GM18499 (cell line): ENCODE data around the gene ACOT8.
"Not testable (repeated sequence)": the region's sequence is repeated elsewhere in the genome, so short reads cannot be mapped to it uniquely, and the experiment has no call there.

Source experiments
- ATAC-seq: cut with Tn5 transposase; IDR thresholded peaks from one replicate; pipeline ENCODE4 v1.9.1; 2021; ENCODE audit warnings: moderate number of reproducible peaks; ENCODE audit not compliant: insufficient read depth, unreplicated experiment

ACOT8 gene

GRCh38 chr20:45857114-45857881 is at the start of gene ACOT8, which contains the start of gene ZSWIM3:
Gene ACOT8, minus strand, starts transcription at chr20:45857392. Its CDS starts 77 bp downstream, at chr20:45857315.
Gene ZSWIM3, plus strand, starts transcription at chr20:45857614. Its CDS starts 212 bp downstream, at chr20:45857826.
- ATAC-seq: peak; percentile 87

GRCh38 chr20:45905505-45906079 is 48.4 kb upstream of the ACOT8 start:
- no peak for ATAC-seq

DNA sequence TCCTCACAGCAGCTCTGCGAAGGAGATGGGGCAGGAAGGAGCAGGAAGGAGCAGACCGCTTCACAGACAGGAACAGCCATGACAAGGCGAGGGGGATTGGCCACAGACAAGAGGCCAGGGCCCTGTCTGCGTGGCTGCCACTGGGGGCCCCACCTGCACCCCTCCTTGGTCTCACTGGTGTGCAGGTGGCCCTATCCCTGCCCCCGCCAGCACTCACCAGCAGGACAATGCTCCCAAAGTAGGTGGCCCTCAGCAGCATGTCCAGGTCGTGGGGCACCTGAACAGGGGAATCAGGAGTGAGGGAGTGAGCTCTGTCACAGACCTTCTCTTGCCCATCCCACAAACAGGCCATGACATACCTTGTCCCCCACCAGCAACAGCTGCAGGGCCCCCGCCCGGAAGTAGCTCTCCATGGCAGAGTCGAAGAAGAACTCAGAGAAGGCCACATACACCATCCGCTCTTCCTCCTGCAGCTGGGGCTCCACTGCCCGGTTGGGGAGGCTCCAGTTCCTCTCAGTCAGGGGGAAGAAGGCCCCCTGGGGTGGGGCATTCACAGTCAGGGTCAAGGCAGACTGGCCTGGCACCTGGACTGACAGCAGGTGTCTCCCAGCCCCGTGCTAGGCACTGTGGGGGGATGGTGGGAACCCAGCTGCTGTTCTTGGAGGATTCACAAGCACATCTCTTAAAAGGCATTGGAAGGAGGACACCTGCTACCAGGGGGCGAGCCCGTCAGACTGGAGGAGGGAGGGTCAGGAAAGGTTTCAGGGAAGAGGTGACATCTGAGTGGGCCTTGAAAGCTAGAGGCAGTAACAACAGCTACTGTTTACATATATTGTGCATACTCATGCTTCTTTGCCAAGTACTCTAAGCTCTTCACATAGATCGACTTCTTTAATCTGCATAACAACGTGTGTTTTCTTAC is 47.7 kb upstream of the ACOT8 start:
- no peak for ATAC-seq

DNA sequence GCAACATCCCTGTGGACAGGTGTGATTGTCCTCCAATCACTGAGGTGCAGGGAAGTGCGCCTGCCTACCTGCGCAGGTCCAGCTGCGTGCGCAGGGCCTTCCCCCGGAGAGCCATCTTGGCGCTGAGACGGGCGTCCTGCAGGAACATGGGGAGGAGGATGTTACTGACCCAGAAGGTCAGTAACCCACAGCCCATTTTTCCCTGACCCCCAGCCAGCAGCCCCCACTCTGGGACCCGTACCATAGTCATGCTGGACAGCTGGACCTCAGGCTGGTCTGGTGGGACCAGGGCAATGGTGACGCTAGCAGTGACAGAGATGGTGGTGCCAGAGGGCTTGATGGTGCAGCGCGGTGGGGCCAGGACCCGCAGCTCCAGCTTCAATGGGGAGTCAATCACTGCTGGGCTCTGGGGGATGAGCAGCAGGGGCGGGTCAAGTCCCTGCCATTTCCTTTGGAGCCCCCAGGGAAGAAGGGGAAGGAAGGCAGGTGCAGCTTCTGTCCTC is 45.1 kb upstream of the ACOT8 start:
- ATAC-seq: no peak

DNA sequence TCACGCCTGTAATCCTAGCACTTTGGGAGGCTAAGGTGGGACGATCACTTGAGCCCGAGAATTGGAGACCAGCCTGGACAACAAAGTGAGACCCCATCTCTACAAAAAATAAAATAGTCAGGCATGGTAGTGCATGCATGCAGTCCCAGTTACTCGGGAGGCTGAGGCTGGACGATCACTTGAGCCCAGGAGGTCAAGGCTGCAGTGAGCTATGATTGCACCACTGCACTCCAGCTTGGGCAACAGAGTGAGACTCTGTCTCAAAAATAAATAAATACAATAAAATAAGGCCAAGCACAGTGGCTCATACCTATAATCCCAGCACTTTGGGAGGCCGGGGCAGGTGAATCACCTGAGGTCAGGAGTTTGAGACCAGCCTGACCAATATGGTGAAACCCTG is 44.1 kb upstream of the ACOT8 start:
- ATAC-seq: not testable (repeated sequence)

DNA sequence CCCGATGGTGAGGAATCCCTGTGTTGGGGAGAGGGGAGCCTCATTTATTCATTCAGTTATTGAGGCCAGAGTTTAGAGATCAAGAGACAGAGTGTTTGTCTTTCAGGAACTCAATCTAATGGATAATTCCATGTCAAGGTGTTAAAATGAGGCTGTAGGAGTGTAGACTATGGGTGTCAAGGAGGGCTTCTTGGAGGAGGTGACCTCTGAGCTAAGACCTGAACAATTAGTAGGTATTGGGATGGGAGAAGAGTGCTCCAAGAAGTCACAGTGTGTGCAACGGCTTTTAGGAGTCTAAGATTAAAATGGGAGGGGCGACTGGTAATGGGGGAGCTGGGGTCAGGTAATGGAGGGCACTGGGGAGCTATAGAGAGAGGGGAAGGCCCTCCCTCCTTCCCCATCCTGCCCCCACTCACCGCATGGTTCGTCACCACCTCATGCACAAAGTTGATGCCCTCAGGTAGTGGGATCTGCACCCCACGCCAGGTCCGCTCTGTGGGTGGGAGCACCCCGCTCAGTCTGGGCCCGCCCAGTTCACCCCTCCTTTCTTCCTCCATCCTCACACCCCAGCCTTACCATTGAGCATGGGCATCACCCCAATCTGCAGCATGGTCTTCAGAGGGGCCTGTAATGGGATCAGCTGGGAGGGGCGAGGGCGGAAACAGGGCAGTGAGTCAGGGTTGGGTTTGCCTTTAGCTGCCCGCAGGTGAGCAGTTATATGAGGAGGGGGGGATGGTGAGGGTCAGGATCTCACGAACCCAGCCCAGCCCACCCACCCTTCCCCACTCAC is 42.0 kb upstream of the ACOT8 start:
- ATAC-seq: no peak

DNA sequence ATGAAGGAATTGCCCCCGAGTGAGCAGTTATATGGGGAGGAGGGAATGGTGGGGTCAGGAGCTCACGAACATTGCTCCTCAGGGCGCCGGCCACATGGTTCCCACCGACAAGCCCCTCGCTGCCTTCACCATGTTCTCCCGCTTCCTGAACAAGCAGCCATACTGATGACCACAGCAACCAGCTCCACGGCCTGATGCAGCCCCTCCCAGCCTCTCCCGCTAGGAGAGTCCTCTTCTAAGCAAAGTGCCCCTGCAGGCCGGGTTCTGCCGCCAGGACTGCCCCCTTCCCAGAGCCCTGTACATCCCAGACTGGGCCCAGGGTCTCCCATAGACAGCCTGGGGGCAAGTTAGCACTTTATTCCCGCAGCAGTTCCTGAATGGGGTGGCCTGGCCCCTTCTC is 41.1 kb upstream of the ACOT8 start:
- no peak for ATAC-seq

DNA sequence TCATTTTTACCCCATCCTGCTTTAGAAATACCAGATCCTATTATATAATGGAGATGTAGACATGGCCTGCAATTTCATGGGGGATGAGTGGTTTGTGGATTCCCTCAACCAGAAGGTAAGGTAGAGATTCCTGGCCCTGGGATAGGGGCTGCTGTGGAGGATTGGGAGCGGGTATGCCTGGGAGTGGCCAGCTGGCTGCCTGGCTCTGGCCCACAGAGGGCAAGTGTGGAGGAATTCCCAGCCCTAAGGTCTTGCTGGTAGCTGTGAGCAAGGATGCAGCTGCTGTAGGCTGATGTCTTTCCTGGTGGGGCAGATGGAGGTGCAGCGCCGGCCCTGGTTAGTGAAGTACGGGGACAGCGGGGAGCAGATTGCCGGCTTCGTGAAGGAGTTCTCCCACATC is 40.5 kb upstream of the ACOT8 start:
- ATAC-seq: no peak

DNA sequence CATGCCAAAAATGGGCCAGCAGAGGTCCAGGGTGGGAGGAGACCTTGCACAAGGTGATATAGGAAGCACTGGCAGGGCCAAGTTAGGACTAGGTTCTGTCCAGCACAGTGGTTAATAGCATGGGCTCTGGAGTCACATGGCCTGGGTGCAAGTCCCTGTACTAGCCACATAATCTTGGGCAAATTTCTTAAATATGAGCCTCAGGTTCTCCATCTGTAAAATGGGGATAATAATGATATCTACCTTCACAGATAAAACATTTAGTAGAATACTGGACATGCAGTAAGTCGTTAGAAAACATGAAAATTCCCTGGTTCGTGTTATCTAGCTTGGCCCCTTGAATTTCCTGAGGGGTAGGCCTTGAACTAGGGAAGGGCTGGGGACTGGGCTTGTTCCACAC is 40.1 kb upstream of the ACOT8 start:
- no peak for ATAC-seq

GRCh38 chr20:45896641-45897161 is 39.5 kb upstream of the ACOT8 start:
- no peak for ATAC-seq

- no peak for ATAC-seq
Observed at GRCh38 chr20:45894797-45895196, 37.6 kb upstream of the ACOT8 start.

- ATAC-seq: no peak
Observed at GRCh38 chr20:45893831-45894230, 36.6 kb upstream of the ACOT8 start.

DNA sequence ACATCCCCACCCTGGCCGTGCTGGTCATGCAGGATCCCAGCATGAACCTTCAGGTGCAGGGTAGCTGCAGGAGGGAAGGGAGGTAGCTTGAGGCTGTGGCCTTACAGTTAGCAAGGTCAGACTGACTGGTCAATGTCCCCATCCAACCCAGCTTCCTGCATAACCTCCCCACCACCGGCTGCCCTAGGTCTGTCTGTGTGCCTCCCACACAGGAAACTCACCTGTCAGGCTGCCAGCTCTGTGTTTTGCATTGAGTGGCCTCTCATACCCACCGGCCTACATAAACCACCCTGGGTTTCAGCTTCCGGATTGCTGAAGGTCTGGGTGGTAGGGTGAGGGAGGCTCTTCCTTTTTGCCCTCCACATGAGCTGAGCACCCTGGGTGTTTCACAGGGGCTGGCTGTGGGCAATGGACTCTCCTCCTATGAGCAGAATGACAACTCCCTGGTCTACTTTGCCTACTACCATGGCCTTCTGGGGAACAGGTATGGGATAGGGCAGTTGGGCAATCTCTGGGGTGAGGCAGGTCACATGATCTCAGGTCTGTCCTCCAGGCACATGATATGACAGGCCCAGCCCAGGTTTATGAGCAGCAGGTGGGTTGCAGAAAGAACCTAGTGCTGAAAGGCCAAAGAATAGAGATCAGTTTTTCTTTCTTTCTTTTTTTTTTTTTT is 35.8 kb upstream of the ACOT8 start:
- ATAC-seq: no peak

DNA sequence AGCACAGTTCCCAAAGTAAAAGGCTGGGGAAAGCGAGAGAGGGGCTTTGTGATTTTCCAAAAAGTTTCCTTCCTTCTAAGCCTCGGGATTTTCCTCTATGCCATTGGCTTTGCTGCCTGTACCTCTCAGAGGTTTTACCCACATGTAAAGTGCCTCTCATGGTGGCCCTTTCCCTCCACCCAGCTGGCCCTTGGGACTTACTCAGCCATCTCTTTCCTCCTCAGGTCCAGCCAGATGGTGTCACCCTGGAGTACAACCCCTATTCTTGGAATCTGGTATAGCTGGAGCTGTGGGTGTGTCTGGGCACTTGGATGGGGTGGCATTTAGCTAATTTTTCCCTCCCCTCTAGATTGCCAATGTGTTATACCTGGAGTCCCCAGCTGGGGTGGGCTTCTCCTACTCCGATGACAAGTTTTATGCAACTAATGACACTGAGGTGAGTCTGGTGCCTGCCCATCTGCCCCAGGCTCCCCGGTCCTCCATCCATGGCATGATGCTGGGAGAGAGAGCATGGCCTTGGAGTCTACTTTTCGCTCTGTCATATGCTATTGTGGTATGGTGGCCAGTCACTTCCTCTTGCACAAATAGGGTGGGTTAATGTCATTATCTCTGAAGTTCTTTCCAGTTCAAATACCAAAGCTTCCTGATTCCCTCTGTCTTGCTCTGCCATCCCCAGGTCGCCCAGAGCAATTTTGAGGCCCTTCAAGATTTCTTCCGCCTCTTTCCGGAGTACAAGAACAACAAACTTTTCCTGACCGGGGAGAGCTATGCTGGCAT is 35.0 kb upstream of the ACOT8 start:
- ATAC-seq: no peak

DNA sequence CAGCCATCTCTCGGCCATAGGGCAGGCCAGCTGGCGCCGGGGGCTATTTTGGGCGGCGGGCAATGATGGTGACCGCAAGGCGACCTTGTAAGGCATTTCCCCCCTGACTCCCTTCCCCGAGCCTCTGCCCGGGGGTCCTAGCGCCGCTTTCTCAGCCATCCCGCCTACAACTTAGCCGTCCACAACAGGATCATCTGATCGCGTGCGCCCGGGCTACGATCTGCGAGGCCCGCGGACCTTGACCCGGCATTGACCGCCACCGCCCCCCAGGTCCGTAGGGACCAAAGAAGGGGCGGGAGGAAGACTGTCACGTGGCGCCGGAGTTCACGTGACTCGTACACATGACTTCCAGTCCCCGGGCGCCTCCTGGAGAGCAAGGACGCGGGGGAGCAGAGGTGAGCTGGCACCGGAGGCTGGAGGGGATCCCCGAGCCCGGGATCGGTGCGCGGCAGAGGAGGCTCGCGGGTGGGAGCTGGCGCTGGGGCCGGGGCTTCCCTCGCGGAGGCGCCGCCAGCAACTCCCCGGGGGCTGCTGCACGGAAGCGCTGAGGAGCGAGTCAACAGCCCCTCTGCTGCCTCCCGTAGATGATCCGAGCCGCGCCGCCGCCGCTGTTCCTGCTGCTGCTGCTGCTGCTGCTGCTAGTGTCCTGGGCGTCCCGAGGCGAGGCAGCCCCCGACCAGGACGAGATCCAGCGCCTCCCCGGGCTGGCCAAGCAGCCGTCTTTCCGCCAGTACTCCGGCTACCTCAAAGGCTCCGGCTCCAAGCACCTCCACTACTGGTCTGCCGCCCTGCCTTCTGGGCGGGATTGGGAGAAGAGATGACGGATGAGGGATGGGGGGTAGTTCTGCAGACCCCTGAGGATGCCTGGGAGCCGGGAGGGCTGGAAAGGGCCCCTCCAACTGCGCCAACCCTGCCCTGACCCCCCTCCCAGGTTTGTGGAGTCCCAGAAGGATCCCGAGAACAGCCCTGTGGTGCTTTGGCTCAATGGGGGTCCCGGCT is 34.1 kb upstream of the ACOT8 start, which contains the start of the genes CTSA and NEURL2:
TSS of gene CTSA (plus strand) at position 351 of the 999 bp plus-strand sequence. CDS start at position 585, 234 bp downstream.
TSS of gene NEURL2 (minus strand) at position 224 of the 999 bp plus-strand sequence. CDS start at position 7, 217 bp downstream.
- no peak for ATAC-seq

DNA sequence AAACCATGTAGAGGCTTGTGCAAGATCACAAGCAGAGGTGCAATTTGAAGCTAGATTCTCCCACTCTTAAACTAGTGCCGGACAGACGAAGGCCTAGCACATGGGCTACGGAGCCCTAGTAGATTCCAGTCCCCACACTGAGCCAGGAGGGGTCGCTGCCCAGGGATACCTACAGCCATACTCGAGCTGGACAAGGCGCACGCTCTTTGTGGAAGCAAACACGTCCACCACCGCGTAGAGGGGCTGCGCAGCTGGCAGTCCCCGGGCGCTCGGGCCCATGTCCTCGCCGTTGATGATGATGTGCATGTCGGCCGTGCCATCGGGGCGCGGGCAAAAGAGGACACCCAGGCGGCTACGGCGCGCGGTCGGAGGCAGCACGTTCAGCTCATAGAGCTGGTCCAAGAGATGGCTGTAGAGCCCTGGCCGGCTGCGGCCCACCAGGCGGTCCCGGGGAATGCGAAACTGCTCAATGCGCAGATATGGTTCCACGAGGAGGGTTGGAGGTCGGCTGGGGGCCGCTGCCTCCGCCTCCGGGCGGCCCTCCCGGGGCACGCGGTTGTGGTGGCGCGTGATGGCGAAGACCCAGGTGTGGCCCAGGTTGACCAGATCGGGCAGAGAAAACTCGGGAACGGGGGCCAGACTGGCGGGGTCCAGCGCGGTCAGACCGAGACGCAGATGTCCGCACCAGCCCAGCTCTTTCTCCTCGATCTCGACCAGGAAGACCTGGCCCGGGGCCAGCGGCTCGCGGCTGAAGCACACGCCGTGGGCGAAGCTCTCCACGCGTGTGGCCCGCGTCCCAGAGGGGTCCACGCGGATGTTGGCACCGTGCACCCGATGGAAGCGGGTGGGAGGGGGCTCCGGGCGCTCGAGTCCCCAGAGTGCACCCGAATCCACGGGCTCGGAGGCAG is 33.1 kb upstream of the ACOT8 start:
- ATAC-seq: no peak
